Thymus (tissue), 11 donors: ENCODE data around the gene SLC2A3. TPM values are rescaled to one million over a fixed set of nuclear protein-coding genes. Genes with fewer than 3 reads are reported as not detected.
"Not testable (repeated sequence)": the region's sequence is repeated elsewhere in the genome, so short reads cannot be mapped to it uniquely, and the experiment has no call there.

Source experiments
- DNase-seq, 9 donors: peaks; one replicate each; pipeline ENCODE4 v3.0.0-alpha.2; 2013; ENCODE audit warnings: low spot score in 9 of 9, low read depth in 6 of 9, missing footprints in 1 of 9
- H3K27ac ChIP-seq, 2 donors: one replicate each; pipeline ENCODE4 v1.5.1; 2013; ENCODE audit warnings: control low read depth in 1 of 2, low read depth in 1 of 2, low read length in 1 of 2, mild to moderate bottlenecking in 1 of 2, moderate library complexity in 1 of 2
- H3K27me3 ChIP-seq, 2 donors: one replicate each; pipeline ENCODE4 v1.5.1; 2013; ENCODE audit warnings: low read length in 1 of 2; ENCODE audit not compliant: control insufficient read depth in 2 of 2, insufficient read depth in 1 of 2
- H3K36me3 ChIP-seq, 2 donors: one replicate each; pipeline ENCODE4 v1.5.1; 2013; ENCODE audit warnings: low read length in 1 of 2, mild to moderate bottlenecking in 1 of 2, moderate library complexity in 1 of 2; ENCODE audit not compliant: control insufficient read depth in 2 of 2, insufficient read depth in 2 of 2
- H3K4me1 ChIP-seq, 2 donors: one replicate each; pipeline ENCODE4 v1.5.1; 2013; ENCODE audit warnings: low read length in 2 of 2; ENCODE audit not compliant: control insufficient read depth in 2 of 2, insufficient read depth in 2 of 2
- H3K4me3 ChIP-seq, 2 donors: one replicate each; pipeline ENCODE4 v1.5.1; 2013; ENCODE audit warnings: low read length in 2 of 2, control low read depth in 1 of 2, mild to moderate bottlenecking in 1 of 2
- H3K9me3 ChIP-seq, 2 donors: one replicate each; pipeline ENCODE4 v1.5.1; 2013; ENCODE audit warnings: low read length in 1 of 2, mild to moderate bottlenecking in 1 of 2; ENCODE audit not compliant: control insufficient read depth in 2 of 2, insufficient read depth in 1 of 2
- WGBS: extraction: QIAGEN DNeasy Blood & Tissue Kit; methylation state at CpG from one replicate; pipeline ENCODE4 v1.1.7; 2013; 5-methylcytosine and 5-hydroxymethylcytosine counted together
- polyA plus RNA-seq: library from polyadenylated mRNA; stranded (reverse); fragments of 200-250 nt; gene quantifications from one replicate; pipeline ENCODE4 v1.2.3, GENCODE V29; 2013
- total RNA-seq: library from RNA; stranded (reverse); fragments of 120-200 nt; gene quantifications from one replicate; pipeline ENCODE4 v1.2.4, GENCODE V29; 2013
- donor health status: healthy.

SLC2A3 gene
- total and polyA plus RNA-seq, 2 donors = 14.9 to 37.6 TPM

DNA sequence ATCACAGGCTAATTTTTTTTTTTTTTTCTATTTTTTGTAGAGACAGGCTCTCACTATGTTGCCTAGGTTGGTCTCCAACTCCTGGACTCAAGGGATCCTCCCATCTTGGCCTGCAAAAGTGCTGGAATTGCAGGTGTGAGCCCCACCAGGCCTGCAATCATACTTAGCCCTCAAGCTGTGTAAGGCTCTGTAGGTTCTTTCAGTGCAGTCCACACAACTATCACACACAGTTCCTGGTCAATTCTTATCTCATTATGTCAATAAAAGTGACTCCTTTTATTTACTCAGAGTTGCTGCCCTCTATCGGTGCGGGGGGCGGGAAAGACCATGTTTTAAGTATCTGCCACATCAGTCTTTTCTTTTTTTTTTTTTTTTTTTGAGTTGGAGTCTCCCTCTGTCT, 29.0 kb downstream of the SLC2A3 start:
- Histone ChIP-seq H3K36me3 (no peaks in the 10 kb centered on the region), H3K4me3 (no peak overlapping the region), H3K4me1 (no peaks in the 10 kb centered on the region), H3K27me3 (no peaks in the 10 kb centered on the region), H3K27ac (no peak overlapping the region), H3K9me3 (no peaks in the 10 kb centered on the region)
- WGBS = 21% methylated on average over 3 of the region's 3 CpGs
- DNase-seq = peak in 3 of 9 donors; percentile 3 to 49 (median 4)

- not testable (repeated sequence) for H3K4me3 ChIP-seq, DNase-seq, H3K36me3 ChIP-seq, H3K27ac ChIP-seq, H3K9me3 ChIP-seq, H3K4me1 ChIP-seq, H3K27me3 ChIP-seq
- 77% methylated on average over 4 of the region's 4 CpGs for WGBS
Observed at GRCh38 chr12:7906303-7906702, 29.7 kb downstream of the SLC2A3 start.

GRCh38 chr12:7905600-7906125, 30.3 kb downstream of the SLC2A3 start:
- not testable (repeated sequence) for H3K36me3 ChIP-seq, H3K4me1 ChIP-seq, H3K27me3 ChIP-seq, H3K4me3 ChIP-seq, H3K9me3 ChIP-seq, H3K27ac ChIP-seq, DNase-seq
- WGBS = 65% methylated on average over 2 of the region's 5 CpGs

GRCh38 chr12:7905071-7905470, 30.9 kb downstream of the SLC2A3 start:
- Histone ChIP-seq H3K4me3 (no peak overlapping the region), H3K4me1 (no peaks in the 10 kb centered on the region), H3K36me3 (no peaks in the 10 kb centered on the region), H3K27me3 (no peaks in the 10 kb centered on the region), H3K9me3 (no peaks in the 10 kb centered on the region), H3K27ac (no peak overlapping the region)
- no peak for DNase-seq
- 30% methylated on average over 1 of the region's 1 CpG for WGBS

GRCh38 chr12:7902416-7902815, 33.6 kb downstream of the SLC2A3 start:
- 97% methylated on average over 8 of the region's 8 CpGs for WGBS

GRCh38 chr12:7899755-7900154, 36.2 kb downstream of the SLC2A3 start:
- Histone ChIP-seq H3K27ac (no peak overlapping the region), H3K4me3 (no peak overlapping the region), H3K27me3 (no peaks in the 10 kb centered on the region), H3K36me3 (no peaks in the 10 kb centered on the region), H3K4me1 (no peaks in the 10 kb centered on the region), H3K9me3 (no peaks in the 10 kb centered on the region)
- 95% methylated on average over 7 of the region's 7 CpGs for WGBS
- DNase-seq = no peak

More at GRCh38 chr12:7902416-7902815, 33.6 kb downstream of the SLC2A3 start:
- H3K36me3 ChIP-seq, H3K4me1 ChIP-seq, H3K9me3 ChIP-seq, H3K27me3 ChIP-seq, H3K4me3 ChIP-seq, DNase-seq, H3K27ac ChIP-seq: not testable (repeated sequence)

DNA sequence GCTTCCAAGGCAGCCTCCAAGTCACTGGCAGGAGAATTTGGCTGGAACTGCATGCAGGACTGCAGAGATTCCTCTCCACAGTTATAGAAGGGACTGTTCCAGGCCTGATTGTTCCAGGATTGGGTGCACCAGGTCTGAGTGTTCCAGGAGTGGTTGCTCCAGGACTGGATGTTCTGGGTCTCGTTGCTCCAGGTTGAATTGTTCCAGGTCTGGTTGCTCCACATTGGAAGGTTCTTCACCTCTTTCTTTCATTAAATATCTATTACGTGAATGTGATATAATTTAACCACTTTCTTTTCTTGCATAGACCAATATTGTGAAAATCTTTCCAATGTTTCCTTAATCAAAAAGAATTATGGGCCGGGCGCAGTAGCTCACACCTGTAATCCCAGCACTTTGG, 39.3 kb downstream of the SLC2A3 start:
- H3K36me3 ChIP-seq, H3K4me3 ChIP-seq, H3K9me3 ChIP-seq, H3K27ac ChIP-seq, H3K4me1 ChIP-seq, H3K27me3 ChIP-seq, DNase-seq: not testable (repeated sequence)
- 98% methylated on average over 4 of the region's 4 CpGs for WGBS

GRCh38 chr12:7892186-7892980, 43.6 kb downstream of the SLC2A3 start:
- DNase-seq = no peak
- Histone ChIP-seq H3K36me3 (no peaks in the 10 kb centered on the region), H3K4me3 (no peak overlapping the region), H3K4me1 (no peaks in the 10 kb centered on the region), H3K27me3 (no peaks in the 10 kb centered on the region), H3K9me3 (no peaks in the 10 kb centered on the region), H3K27ac (no peak overlapping the region)
- 89% methylated on average over 4 of the region's 4 CpGs for WGBS

- no peak overlapping the region for H3K4me3 ChIP-seq
- H3K27me3 ChIP-seq = no peaks in the 10 kb centered on the region
- DNase-seq = no peak
- 17% methylated on average over 3 of the region's 3 CpGs for WGBS
- H3K36me3 ChIP-seq = no peaks in the 10 kb centered on the region
- no peak overlapping the region for H3K27ac ChIP-seq
- H3K4me1 ChIP-seq = no peaks in the 10 kb centered on the region
- no peaks in the 10 kb centered on the region for H3K9me3 ChIP-seq
Observed at GRCh38 chr12:7884689-7885088, 51.3 kb downstream of the SLC2A3 start.
